Activated naive CD4-positive, alpha-beta T cell treated with anti-CD3 and anti-CD28 coated beads, Interleukin-2, amount 10 ng/mL, durations not matched to agents 5 hours and 36 hours (primary cell): Measurements from ENCODE around the gene TMEM244. TPM values are rescaled to one million over a fixed set of nuclear protein-coding genes. Genes with fewer than 3 reads are reported as not detected.

Experiments used
- total RNA-seq, 2 experiments: library from RNA; stranded (reverse); gene quantifications; one replicate each; pipeline ENCODE4 v1.2.3, GENCODE V29; 2021

TMEM244 gene, protein sequence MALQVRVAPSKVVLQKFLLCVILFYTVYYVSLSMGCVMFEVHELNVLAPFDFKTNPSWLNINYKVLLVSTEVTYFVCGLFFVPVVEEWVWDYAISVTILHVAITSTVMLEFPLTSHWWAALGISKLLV
- not detected for total RNA-seq

DNA sequence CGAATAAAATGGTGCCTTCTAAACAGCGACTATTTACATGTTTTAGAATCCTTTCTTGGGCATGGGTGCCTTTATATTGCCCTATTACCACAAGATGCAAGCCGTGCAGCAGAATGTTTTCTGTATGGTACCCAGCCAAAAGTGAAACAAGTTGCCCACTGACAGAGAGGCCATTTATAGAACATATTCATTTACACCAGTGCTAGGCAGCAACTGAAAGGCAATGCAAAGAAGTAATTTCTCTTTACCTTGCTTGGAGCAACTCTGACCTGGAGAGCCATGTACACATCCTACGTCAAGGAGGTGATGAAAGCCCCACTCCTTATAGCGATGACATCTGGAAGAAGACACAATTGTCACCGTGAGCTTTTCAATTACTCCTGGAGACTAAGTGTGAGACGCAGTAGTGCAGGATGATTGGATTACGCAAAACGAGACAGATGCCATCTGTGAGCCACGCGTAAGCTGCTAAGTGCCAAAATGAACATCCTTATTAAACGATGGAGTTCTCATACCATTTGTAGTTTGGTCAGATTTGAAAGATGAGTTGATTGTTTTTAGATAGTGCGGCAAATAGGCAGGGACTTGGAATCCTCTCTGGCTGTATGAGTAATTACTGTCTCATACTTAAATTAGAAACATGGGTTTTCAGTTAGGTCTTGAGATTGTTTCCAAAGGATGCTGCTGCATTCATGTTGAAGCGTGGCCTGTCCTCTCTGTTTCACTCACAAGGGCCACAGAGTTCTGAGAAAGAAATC lies at the start of gene TMEM244:
TMEM244 (minus strand) TSS at position 408 of the 758 bp plus-strand sequence; CDS start at position 281, 127 bp downstream.

Other genes starting within 250 kb of the TMEM244 start
- gene ARHGAP18, start 151.1 kb downstream of the TMEM244 start, total RNA-seq = 10 to 100 TPM; 12.0 to 13.2 TPM
- 10 to 100 TPM; 18.7 to 26.2 TPM for gene L3MBTL3, start 157.3 kb upstream of the TMEM244 start, total RNA-seq